ENCODE measurements around the gene CHPT1.
"Not testable (repeated sequence)": the region's sequence is repeated elsewhere in the genome, so short reads cannot be mapped to it uniquely, and the experiment has no call there.

CHPT1 gene

GRCh38 chr12:101722392-101722791, 25.0 kb downstream of the CHPT1 start:
- Mint-ChIP-seq H3K27me3 (no peaks in the 10 kb centered on the region), H3K36me3 (ENCODE audit: low read depth) (peaks cover 29% of the 10 kb centered on the region), H3K27ac (no peak overlapping the region), H3K4me3 (no peak overlapping the region), H3K9me3 (no peaks in the 10 kb centered on the region), H3K4me1 (ENCODE audit: low read depth) (peaks cover 5% of the 10 kb centered on the region)
- DNase-seq, result no peak

- H3K36me3 Mint-ChIP-seq (ENCODE audit: low read depth), result peaks cover 44% of the 10 kb centered on the region
- no peaks in the 10 kb centered on the region for H3K9me3 Mint-ChIP-seq
- peaks cover 5% of the 10 kb centered on the region for H3K4me1 Mint-ChIP-seq (ENCODE audit: low read depth)
- no peak overlapping the region for H3K27ac Mint-ChIP-seq
- H3K4me3 Mint-ChIP-seq, result no peak overlapping the region
- no peaks in the 10 kb centered on the region for H3K27me3 Mint-ChIP-seq
- no peak for DNase-seq
Observed at GRCh38 chr12:101727098-101727497, 29.7 kb downstream of the CHPT1 start.

- Mint-ChIP-seq H3K27ac (no peak overlapping the region), H3K36me3 (ENCODE audit: low read depth) (peaks cover 47% of the 10 kb centered on the region), H3K9me3 (no peaks in the 10 kb centered on the region), H3K4me1 (ENCODE audit: low read depth) (peaks cover 5% of the 10 kb centered on the region), H3K4me3 (no peak overlapping the region), H3K27me3 (no peaks in the 10 kb centered on the region)
- no peak for DNase-seq
Observed at GRCh38 chr12:101729842-101730241, 32.4 kb downstream of the CHPT1 start.

GRCh38 chr12:101732318-101732717, 34.9 kb downstream of the CHPT1 start:
- H3K27ac Mint-ChIP-seq, result no peak overlapping the region
- DNase-seq, result no peak

GRCh38 chr12:101733166-101733565, 35.7 kb downstream of the CHPT1 start:
- no peaks in the 10 kb centered on the region for H3K9me3 Mint-ChIP-seq
- DNase-seq, result no peak
- no peak overlapping the region for H3K27ac Mint-ChIP-seq
- H3K27me3 Mint-ChIP-seq, result no peaks in the 10 kb centered on the region
- no peak overlapping the region for H3K4me3 Mint-ChIP-seq
- peaks cover 34% of the 10 kb centered on the region for H3K36me3 Mint-ChIP-seq (ENCODE audit: low read depth)
- H3K4me1 Mint-ChIP-seq (ENCODE audit: low read depth), result no peaks in the 10 kb centered on the region

More at GRCh38 chr12:101732318-101732717, 34.9 kb downstream of the CHPT1 start:
- Mint-ChIP-seq H3K36me3 (ENCODE audit: low read depth) (peaks cover 29% of the 10 kb centered on the region), H3K27me3 (no peaks in the 10 kb centered on the region), H3K4me3 (no peak overlapping the region), H3K4me1 (ENCODE audit: low read depth) (no peaks in the 10 kb centered on the region), H3K9me3 (no peaks in the 10 kb centered on the region)

GRCh38 chr12:101734482-101734881, 37.0 kb downstream of the CHPT1 start:
- peaks cover 34% of the 10 kb centered on the region for H3K36me3 Mint-ChIP-seq (ENCODE audit: low read depth)
- H3K27ac Mint-ChIP-seq; H3K9me3 Mint-ChIP-seq; H3K4me1 Mint-ChIP-seq (ENCODE audit: low read depth); H3K27me3 Mint-ChIP-seq; DNase-seq; H3K4me3 Mint-ChIP-seq: not testable (repeated sequence)

GRCh38 chr12:101737476-101737875, 40.0 kb downstream of the CHPT1 start:
- no peaks in the 10 kb centered on the region for H3K27me3 Mint-ChIP-seq
- H3K36me3 Mint-ChIP-seq (ENCODE audit: low read depth), result peaks cover 34% of the 10 kb centered on the region
- no peaks in the 10 kb centered on the region for H3K9me3 Mint-ChIP-seq
- DNase-seq, result no peak
- H3K4me3 Mint-ChIP-seq, result no peak overlapping the region
- no peaks in the 10 kb centered on the region for H3K4me1 Mint-ChIP-seq (ENCODE audit: low read depth)
- no peak overlapping the region for H3K27ac Mint-ChIP-seq

GRCh38 chr12:101738920-101739665, 41.7 kb downstream of the CHPT1 start, which contains the start of gene SYCP3:
TSS of gene SYCP3 (minus strand) at chr12:101739462. CDS start at chr12:101737935, 1,527 bp downstream.
- no peak within 1 kb of the TSS for H3K27ac Mint-ChIP-seq
- no peaks in the 10 kb centered on the region for H3K9me3 Mint-ChIP-seq
- no peak for DNase-seq
- no peak within 1 kb of the TSS for H3K4me3 Mint-ChIP-seq
- H3K27me3 Mint-ChIP-seq, result no peaks in the 10 kb centered on the region
- peaks cover 41% of the 10 kb centered on the region for H3K36me3 Mint-ChIP-seq (ENCODE audit: low read depth)
- H3K4me1 Mint-ChIP-seq (ENCODE audit: low read depth), result peaks cover 4% of the 10 kb centered on the region

GRCh38 chr12:101740566-101740965, 43.1 kb downstream of the CHPT1 start:
- DNase-seq, result no peak
- Mint-ChIP-seq H3K9me3 (no peaks in the 10 kb centered on the region), H3K4me3 (no peak overlapping the region), H3K27me3 (no peaks in the 10 kb centered on the region), H3K4me1 (ENCODE audit: low read depth) (peaks cover 5% of the 10 kb centered on the region), H3K27ac (no peak overlapping the region), H3K36me3 (ENCODE audit: low read depth) (peaks cover 56% of the 10 kb centered on the region)

GRCh38 chr12:101740980-101741379, 43.5 kb downstream of the CHPT1 start:
- Mint-ChIP-seq H3K9me3 (no peaks in the 10 kb centered on the region), H3K4me1 (ENCODE audit: low read depth) (peaks cover 5% of the 10 kb centered on the region), H3K27ac (no peak overlapping the region), H3K27me3 (no peaks in the 10 kb centered on the region), H3K4me3 (no peak overlapping the region), H3K36me3 (ENCODE audit: low read depth) (peaks cover 59% of the 10 kb centered on the region)
- no peak for DNase-seq

- no peak for DNase-seq
- Mint-ChIP-seq H3K9me3 (no peaks in the 10 kb centered on the region), H3K4me3 (no peak overlapping the region), H3K27me3 (no peaks in the 10 kb centered on the region), H3K27ac (peak overlapping the region; percentile 59), H3K36me3 (ENCODE audit: low read depth) (peaks cover 75% of the 10 kb centered on the region), H3K4me1 (ENCODE audit: low read depth) (peaks cover 5% of the 10 kb centered on the region)
Observed at GRCh38 chr12:101743242-101743641, 45.8 kb downstream of the CHPT1 start.

- Mint-ChIP-seq H3K27me3 (no peaks in the 10 kb centered on the region), H3K4me1 (ENCODE audit: low read depth) (peaks cover 5% of the 10 kb centered on the region), H3K36me3 (ENCODE audit: low read depth) (peaks cover 77% of the 10 kb centered on the region), H3K9me3 (no peaks in the 10 kb centered on the region), H3K27ac (peak overlapping the region; percentile 67), H3K4me3 (no peak overlapping the region)
- DNase-seq, result no peak
Observed at GRCh38 chr12:101743724-101744472, 46.5 kb downstream of the CHPT1 start.

- Mint-ChIP-seq H3K4me3 (no peak overlapping the region), H3K4me1 (ENCODE audit: low read depth) (peaks cover 5% of the 10 kb centered on the region), H3K27me3 (no peaks in the 10 kb centered on the region), H3K36me3 (ENCODE audit: low read depth) (peaks cover 86% of the 10 kb centered on the region), H3K27ac (no peak overlapping the region), H3K9me3 (no peaks in the 10 kb centered on the region)
- DNase-seq, result no peak
Observed at GRCh38 chr12:101745481-101745880, 48.0 kb downstream of the CHPT1 start.

- H3K36me3 Mint-ChIP-seq (ENCODE audit: low read depth), result peaks cover 93% of the 10 kb centered on the region
Observed at GRCh38 chr12:101746196-101746595, 48.8 kb downstream of the CHPT1 start.

GRCh38 chr12:101746661-101747060, 49.2 kb downstream of the CHPT1 start:
- Mint-ChIP-seq H3K9me3 (no peaks in the 10 kb centered on the region), H3K27me3 (no peaks in the 10 kb centered on the region), H3K36me3 (ENCODE audit: low read depth) (peaks cover 95% of the 10 kb centered on the region), H3K27ac (no peak overlapping the region), H3K4me3 (no peak overlapping the region), H3K4me1 (ENCODE audit: low read depth) (peaks cover 5% of the 10 kb centered on the region)
- DNase-seq, result no peak

More at GRCh38 chr12:101746196-101746595, 48.8 kb downstream of the CHPT1 start:
- H3K4me1 Mint-ChIP-seq (ENCODE audit: low read depth), result peaks cover 5% of the 10 kb centered on the region
- H3K27me3 Mint-ChIP-seq, result no peaks in the 10 kb centered on the region
- H3K9me3 Mint-ChIP-seq, result no peaks in the 10 kb centered on the region
- no peak for DNase-seq
- no peak overlapping the region for H3K4me3 Mint-ChIP-seq
- H3K27ac Mint-ChIP-seq, result no peak overlapping the region
